H9 (cell line): ENCODE results near the gene CELF4. TPM values are rescaled to one million over a fixed set of nuclear protein-coding genes. Genes with fewer than 3 reads are reported as not detected.

Experiments
- DNase-seq: peaks from one replicate; pipeline ENCODE4 v3.0.0-alpha.2; 2017
- H2AFZ ChIP-seq: one replicate; pipeline ENCODE4 v1.6.1; 2013; ENCODE audit warnings: mild to moderate bottlenecking, low read length, control low read depth, moderate library complexity
- H2AK5ac ChIP-seq: 2 replicates; pipeline ENCODE4 v1.6.1; 2013; ENCODE audit warnings: low read length, control low read depth, mixed read lengths; ENCODE audit not compliant: insufficient read length
- H2BK120ac ChIP-seq: one replicate; pipeline ENCODE4 v1.6.1; 2013; ENCODE audit warnings: low read depth, mild to moderate bottlenecking, low read length, control low read depth, inconsistent platforms; ENCODE audit not compliant: poor library complexity, severe bottlenecking
- H2BK12ac ChIP-seq: 2 replicates; pipeline ENCODE4 v1.6.1; 2013; ENCODE audit warnings: low read length, control low read depth, mixed read lengths, low read depth; ENCODE audit not compliant: insufficient read length
- H2BK15ac ChIP-seq: 2 replicates; pipeline ENCODE4 v1.6.1; 2013; ENCODE audit warnings: low read depth, low read length, control low read depth
- H2BK20ac ChIP-seq: one replicate; pipeline ENCODE4 v1.6.1; 2013; ENCODE audit warnings: low read depth, mild to moderate bottlenecking, low read length, control low read depth, inconsistent platforms; ENCODE audit not compliant: poor library complexity, severe bottlenecking
- H2BK5ac ChIP-seq: 2 replicates; pipeline ENCODE4 v1.6.1; 2013; ENCODE audit warnings: low read length, control low read depth, mixed read lengths; ENCODE audit not compliant: insufficient read length
- H3K14ac ChIP-seq: 2 replicates; pipeline ENCODE4 v1.6.1; 2013; ENCODE audit warnings: low read length, control low read depth; ENCODE audit not compliant: insufficient read depth
- H3K18ac ChIP-seq: 2 replicates; pipeline ENCODE4 v1.6.1; 2013; ENCODE audit warnings: low read depth, mild to moderate bottlenecking, mixed read lengths, low read length, control low read depth; ENCODE audit not compliant: insufficient read length
- H3K23ac ChIP-seq: 2 replicates; pipeline ENCODE4 v1.6.1; 2013; ENCODE audit warnings: low read length, control low read depth, mixed read lengths, low read depth; ENCODE audit not compliant: insufficient read length
- H3K23me2 ChIP-seq: 2 replicates; pipeline ENCODE4 v1.6.1; 2013; ENCODE audit warnings: low read depth, mild to moderate bottlenecking, mixed read lengths, low read length, control low read depth; ENCODE audit not compliant: insufficient read length, poor library complexity, severe bottlenecking
- H3K27ac ChIP-seq: 2 replicates; pipeline ENCODE4 v1.5.1; 2013; ENCODE audit warnings: low read length, control low read depth, mixed read lengths, low read depth; ENCODE audit not compliant: insufficient read length
- H3K27me3 ChIP-seq: 2 replicates; pipeline ENCODE4 v1.6.1; 2013; ENCODE audit warnings: low read length, control low read depth, inconsistent platforms; ENCODE audit not compliant: insufficient read depth
- H3K4ac ChIP-seq: 2 replicates; pipeline ENCODE4 v1.6.1; 2013; ENCODE audit warnings: low read depth, mild to moderate bottlenecking, control low read depth, inconsistent platforms, low read length, moderate library complexity
- H3K4me1 ChIP-seq: 2 replicates; pipeline ENCODE4 v1.6.1; 2013; ENCODE audit warnings: low read length, control low read depth, inconsistent platforms; ENCODE audit not compliant: insufficient read depth
- H3K4me2 ChIP-seq: 2 replicates; pipeline ENCODE4 v1.6.1; 2013; ENCODE audit warnings: low read length, control low read depth, mixed read lengths; ENCODE audit not compliant: insufficient read length, insufficient read depth
- H3K56ac ChIP-seq: 2 replicates; pipeline ENCODE4 v1.6.1; 2013; ENCODE audit warnings: low read depth, mild to moderate bottlenecking, mixed read lengths, low read length, control low read depth; ENCODE audit not compliant: insufficient read length
- H3K79me1 ChIP-seq: 2 replicates; pipeline ENCODE4 v1.6.1; 2013; ENCODE audit warnings: low read depth, mild to moderate bottlenecking, moderate library complexity, low read length, control low read depth, inconsistent platforms; ENCODE audit not compliant: insufficient read depth, poor library complexity, severe bottlenecking
- H3K79me2 ChIP-seq: 2 replicates; pipeline ENCODE4 v1.6.1; 2013; ENCODE audit warnings: low read length, control low read depth, inconsistent platforms; ENCODE audit not compliant: insufficient read depth
- H3K9ac ChIP-seq: 2 replicates; pipeline ENCODE4 v1.6.1; 2013; ENCODE audit warnings: low read length, control low read depth, mixed read lengths; ENCODE audit not compliant: insufficient read length; ENCODE audit errors: extremely low read depth
- H3K9me3 ChIP-seq: one replicate; pipeline ENCODE4 v1.6.1; 2013; ENCODE audit warnings: low read depth, low read length, inconsistent platforms; ENCODE audit not compliant: control insufficient read depth
- H3T11ph ChIP-seq: one replicate; pipeline ENCODE4 v1.6.1; 2013; ENCODE audit warnings: mild to moderate bottlenecking, low read length, control low read depth, inconsistent platforms
- H4K20me1 ChIP-seq: one replicate; pipeline ENCODE4 v1.6.1; 2013; ENCODE audit not compliant: control insufficient read depth, insufficient read length, insufficient read depth
- H4K5ac ChIP-seq: 2 replicates; pipeline ENCODE4 v1.6.1; 2013; ENCODE audit warnings: low read depth, mild to moderate bottlenecking, mixed read lengths, low read length, control low read depth; ENCODE audit not compliant: insufficient read length
- H4K8ac ChIP-seq: replicated peaks from 2 replicates; pipeline ENCODE4 v1.6.1; 2013; ENCODE audit warnings: low read length, control low read depth, mixed read lengths, low read depth; ENCODE audit not compliant: insufficient read length
- H4K91ac ChIP-seq: 2 replicates; pipeline ENCODE4 v1.6.1; 2013; ENCODE audit warnings: low read depth, mild to moderate bottlenecking, moderate library complexity, mixed read lengths, low read length, control low read depth; ENCODE audit not compliant: insufficient read length
- H3K27ac Mint-ChIP-seq, 3 experiments: 2 replicates in 2 of 3; 3 replicates in 1 of 3; pipeline ENCODE4 v1.8.0; 2020 to 2021; ENCODE audit warnings: mixed read lengths in 3 of 3, mild to moderate bottlenecking in 1 of 3, moderate library complexity in 1 of 3
- H3K27me3 Mint-ChIP-seq: 2 replicates; pipeline ENCODE4 v1.8.0; 2021; ENCODE audit warnings: low read depth, mild to moderate bottlenecking, moderate library complexity, mixed read lengths
- H3K36me3 Mint-ChIP-seq, 3 experiments: 2 replicates in 2 of 3; 3 replicates in 1 of 3; pipeline ENCODE4 v1.8.0; 2020 to 2021; ENCODE audit warnings: low read depth in 3 of 3, mixed read lengths in 3 of 3; ENCODE audit not compliant: insufficient read depth in 1 of 3
- H3K4me1 Mint-ChIP-seq, 2 experiments: 2 replicates each; pipeline ENCODE4 v1.8.0; 2020; ENCODE audit warnings: mixed read lengths in 2 of 2
- H3K4me3 Mint-ChIP-seq, 2 experiments: 2 replicates in 1 of 2; 3 replicates in 1 of 2; pipeline ENCODE4 v1.8.0; 2020 to 2021; ENCODE audit warnings: mild to moderate bottlenecking in 2 of 2, mixed read lengths in 2 of 2, moderate library complexity in 1 of 2
- H3K9me3 Mint-ChIP-seq, 2 experiments: 2 replicates in 1 of 2; 3 replicates in 1 of 2; pipeline ENCODE4 v1.8.0; 2020; ENCODE audit warnings: mild to moderate bottlenecking in 2 of 2, mixed read lengths in 2 of 2, moderate library complexity in 1 of 2
- CTCF ChIP-seq: fragments of 200-600 bp; sonication (generic); conservative IDR thresholded peaks from 3 replicates; pipeline ENCODE4 v1.8.0; 2021; ENCODE audit warnings: antibody characterized with exemption, mild to moderate bottlenecking
- WGBS: extraction: QIAGEN DNeasy Blood & Tissue Kit; methylation state at CpG from one replicate; pipeline ENCODE4 v1.1.7; 2013; ENCODE audit warnings: missing lambda C conversion rate, low lambda C conversion rate, mixed read lengths; ENCODE audit not compliant: insufficient read length; ENCODE audit errors: extremely low coverage; 5-methylcytosine and 5-hydroxymethylcytosine counted together
- total RNA-seq: library from RNA; stranded (reverse); gene quantifications from 2 replicates; pipeline ENCODE4 v1.2.1, GENCODE V29; 2021

CELF4 gene
- total RNA-seq, 1 experiment from 2014 or later = 1.1 TPM

- no peaks in the 10 kb centered on the region; a peak in 2 of 7 replicates for H3K36me3 Mint-ChIP-seq
- no peak for DNase-seq
- Histone ChIP-seq H3K23ac (no peak overlapping the region), H2AFZ (no peak overlapping the region), H3K27ac (no peak overlapping the region), H3K18ac (no peak overlapping the region), H4K91ac (no peak overlapping the region), H3K4me2 (no peak overlapping the region), H2BK120ac (no peak overlapping the region), H3K4ac (no peak overlapping the region), H4K8ac (no peak overlapping the region), H4K20me1 (no peaks in the 10 kb centered on the region), H3K27me3 (no peaks in the 10 kb centered on the region), H3K56ac (no peak overlapping the region), H3K79me2 (no peaks in the 10 kb centered on the region), H2BK12ac (no peak overlapping the region), H2BK5ac (no peak overlapping the region), H2BK15ac (no peak overlapping the region), H3T11ph (no peak overlapping the region), H3K4me1 (no peaks in the 10 kb centered on the region), H4K5ac (no peak overlapping the region), H2BK20ac (no peak overlapping the region), H3K9ac (no peak overlapping the region), H3K14ac (no peak overlapping the region), H3K9me3 (no peaks in the 10 kb centered on the region), H3K23me2 (no peaks in the 10 kb centered on the region), H3K79me1 (no peaks in the 10 kb centered on the region), H2AK5ac (no peak overlapping the region)
- H3K27me3 Mint-ChIP-seq = peaks cover 6% of the 10 kb centered on the region
- H3K27ac Mint-ChIP-seq = no peak overlapping the region
- no peak for TF ChIP-seq CTCF
- peaks cover 21 to 22% of the 10 kb centered on the region in 2 experiments for H3K4me1 Mint-ChIP-seq
- no CpG with 5 or more reads among the region's 15 CpGs for WGBS
- H3K4me3 Mint-ChIP-seq = no peak overlapping the region
- H3K9me3 Mint-ChIP-seq = no peaks in the 10 kb centered on the region
Observed at GRCh38 chr18:37426586-37426985, 139.0 kb downstream of the CELF4 start.
